Measurements from ENCODE around the gene BMP8B.
"Not testable (repeated sequence)": the region's sequence is repeated elsewhere in the genome, so short reads cannot be mapped to it uniquely, and the experiment has no call there.

GRCh38 chr1:39775141-39775540 is 13.5 kb downstream of the BMP8B start:
- not testable (repeated sequence) for TF ChIP-seq REST (IDR thresholded peaks at IDR 0.05); GABPA (IDR thresholded peaks at IDR 0.05 in 1 of 2, conservative IDR thresholded peaks at IDR 0.05 in 1 of 2); CTCF (IDR thresholded peaks at IDR 0.05; ENCODE audit: low read depth, low read length, missing input control); RAD21 (IDR thresholded peaks at IDR 0.05); MAX (IDR thresholded peaks at IDR 0.05)

Measured in liver (tissue), 3 donors.